ENCODE data around the gene GRAPL.
A peak's percentile ranks its signal among the peaks of the same experiment; 100 is the strongest.
"Not testable (repeated sequence)": the region's sequence is repeated elsewhere in the genome, so short reads cannot be mapped to it uniquely, and the experiment has no call there.

Gene GRAPL

GRCh38 chr17:19129500-19129899, 2.1 kb downstream of the GRAPL start:
- H3K27me3 ChIP-seq; H3K9me3 ChIP-seq; H3K4me3 ChIP-seq (ENCODE audit: low read depth, low read length); DNase-seq; H3K4me1 ChIP-seq; H3K36me3 ChIP-seq: not testable (repeated sequence)

GRCh38 chr17:19131108-19131507, 3.7 kb downstream of the GRAPL start:
- not testable (repeated sequence) for DNase-seq; H3K4me3 ChIP-seq (ENCODE audit: low read depth, low read length); H3K9me3 ChIP-seq; H3K27me3 ChIP-seq; H3K36me3 ChIP-seq; H3K4me1 ChIP-seq

- not testable (repeated sequence) for DNase-seq; H3K4me3 ChIP-seq (ENCODE audit: low read depth, low read length); H3K27me3 ChIP-seq; H3K4me1 ChIP-seq; H3K9me3 ChIP-seq; H3K36me3 ChIP-seq
These were observed 4.4 kb downstream of the GRAPL start for GRCh38 chr17:19131772-19132171.

- not testable (repeated sequence) for H3K27me3 ChIP-seq; DNase-seq; H3K4me1 ChIP-seq; H3K4me3 ChIP-seq (ENCODE audit: low read depth, low read length); H3K9me3 ChIP-seq; H3K36me3 ChIP-seq
These were observed 6.4 kb downstream of the GRAPL start for GRCh38 chr17:19133793-19134192.

GRCh38 chr17:19135391-19135790, 8.0 kb downstream of the GRAPL start:
- H3K27me3 ChIP-seq; H3K36me3 ChIP-seq; DNase-seq; H3K4me3 ChIP-seq (ENCODE audit: low read depth, low read length); H3K9me3 ChIP-seq; H3K4me1 ChIP-seq: not testable (repeated sequence)

GRCh38 chr17:19136138-19136537, 8.7 kb downstream of the GRAPL start:
- DNase-seq; H3K4me3 ChIP-seq (ENCODE audit: low read depth, low read length); H3K4me1 ChIP-seq; H3K9me3 ChIP-seq; H3K36me3 ChIP-seq; H3K27me3 ChIP-seq: not testable (repeated sequence)

GRCh38 chr17:19136605-19137004, 9.2 kb downstream of the GRAPL start:
- H3K9me3 ChIP-seq; H3K4me3 ChIP-seq (ENCODE audit: low read depth, low read length); H3K36me3 ChIP-seq: not testable (repeated sequence)

GRCh38 chr17:19137959-19138358, 10.6 kb downstream of the GRAPL start:
- H3K36me3 ChIP-seq; H3K27me3 ChIP-seq; H3K4me3 ChIP-seq (ENCODE audit: low read depth, low read length); H3K4me1 ChIP-seq; DNase-seq; H3K9me3 ChIP-seq: not testable (repeated sequence)

More at GRCh38 chr17:19136605-19137004, 9.2 kb downstream of the GRAPL start:
- not testable (repeated sequence) for H3K27me3 ChIP-seq, DNase-seq, H3K4me1 ChIP-seq

- not testable (repeated sequence) for H3K4me1 ChIP-seq; H3K36me3 ChIP-seq; H3K4me3 ChIP-seq (ENCODE audit: low read depth, low read length); H3K27me3 ChIP-seq; H3K9me3 ChIP-seq
- DNase-seq, result peak; percentile 4
These were observed 14.2 kb downstream of the GRAPL start for GRCh38 chr17:19141366-19142155.

GRCh38 chr17:19142419-19142818, 15.0 kb downstream of the GRAPL start:
- not testable (repeated sequence) for H3K4me3 ChIP-seq (ENCODE audit: low read depth, low read length); H3K9me3 ChIP-seq; H3K27me3 ChIP-seq; H3K36me3 ChIP-seq; H3K4me1 ChIP-seq
- peak; percentile 15 for TF ChIP-seq CTCF (IDR thresholded peaks at IDR 0.05; ENCODE audit: low read depth, low read length)
- peak; percentile 69 for DNase-seq

GRCh38 chr17:19143097-19143777, 15.8 kb downstream of the GRAPL start:
- not testable (repeated sequence) for H3K4me1 ChIP-seq; H3K27me3 ChIP-seq; H3K4me3 ChIP-seq (ENCODE audit: low read depth, low read length); H3K9me3 ChIP-seq; DNase-seq; H3K36me3 ChIP-seq

- not testable (repeated sequence) for H3K4me1 ChIP-seq; H3K4me3 ChIP-seq (ENCODE audit: low read depth, low read length); H3K27me3 ChIP-seq; H3K9me3 ChIP-seq; DNase-seq; H3K36me3 ChIP-seq
These were observed 17.0 kb downstream of the GRAPL start for GRCh38 chr17:19144373-19144772.

- not testable (repeated sequence) for DNase-seq, H3K9me3 ChIP-seq
These were observed 18.1 kb downstream of the GRAPL start for GRCh38 chr17:19145471-19145870.

GRCh38 chr17:19150678-19151615, 23.6 kb downstream of the GRAPL start:
- not testable (repeated sequence) for H3K4me1 ChIP-seq; H3K27me3 ChIP-seq; H3K4me3 ChIP-seq (ENCODE audit: low read depth, low read length); H3K9me3 ChIP-seq; H3K36me3 ChIP-seq; DNase-seq

More at GRCh38 chr17:19145471-19145870, 18.1 kb downstream of the GRAPL start:
- H3K27me3 ChIP-seq; H3K4me1 ChIP-seq; H3K36me3 ChIP-seq; H3K4me3 ChIP-seq (ENCODE audit: low read depth, low read length): not testable (repeated sequence)

All from BE2C (cell line).